Esophagus squamous epithelium (tissue), 5 donors: ENCODE results near the gene SF1. TPM values are rescaled to one million over a fixed set of nuclear protein-coding genes. Genes with fewer than 3 reads are reported as not detected.

Experiments
- DNase-seq: peaks from one replicate; lab custom pipeline; 2025; lab: John Stamatoyannopoulos, UW
- H3K27ac ChIP-seq, 4 donors: fragments of 200-600 bp; sonication (generic); one replicate each; pipeline ENCODE4 v1.5.1; 2016 to 2019; ENCODE audit warnings: mild to moderate bottlenecking in 1 of 4
- H3K27me3 ChIP-seq, 4 donors: fragments of 200-600 bp; sonication (generic); 1 replicate in 3 of 4; 2 replicates in 1 of 4; pipeline versions ENCODE4 v1.5.1 to v1.6.0; 2017 to 2021; ENCODE audit warnings: antibody characterized with exemption in 1 of 4
- H3K36me3 ChIP-seq, 3 donors: fragments of 200-600 bp; sonication (generic); one replicate each; pipeline ENCODE4 v1.5.1; 2016 to 2019
- H3K4me1 ChIP-seq, 3 donors: fragments of 200-600 bp; sonication (generic); one replicate each; pipeline ENCODE4 v1.5.1; 2017 to 2019
- H3K4me3 ChIP-seq, 4 donors: fragments of 200-600 bp; sonication (generic); 1 replicate in 3 of 4; 2 replicates in 1 of 4; pipeline ENCODE4 v1.5.1; 2016 to 2019; ENCODE audit warnings: mild to moderate bottlenecking in 2 of 4, moderate library complexity in 1 of 4
- H3K9me3 ChIP-seq, 3 donors: fragments of 200-600 bp; sonication (generic); one replicate each; pipeline ENCODE4 v1.5.1; 2016 to 2019
- POLR2A ChIP-seq, 4 donors: fragments of 450-650 bp; IDR thresholded peaks; one replicate each; pipeline ENCODE4 v1.6.1; 2017; ENCODE audit warnings: antibody characterized with exemption in 4 of 4, mild to moderate bottlenecking in 4 of 4, moderate library complexity in 3 of 4
- WGBS, 2 donors: methylation state at CpG; one replicate each; pipeline ENCODE4 v1.1.5; 2018; 5-methylcytosine and 5-hydroxymethylcytosine counted together
- intact Hi-C: fragments of 100-400 bp; cut with DNase I; formaldehyde crosslinking; loops from one replicate; pipeline ENCODE4 v1.15.0; 2022
- total RNA-seq, 4 donors: library from RNA; depleted of rRNA; stranded (reverse); fragments of >200 nt; gene quantifications; one replicate each; pipeline ENCODE4 v1.1.0, GENCODE V29; 2016
- TF ChIP-seq, protein P1 (sequence below), 6 experiments: fragments of 450-650 bp in 4 of 6; fragments of 200-600 bp in 2 of 6; sonication (generic) in 2 of 6; IDR thresholded peaks; one replicate each; pipeline ENCODE4 v1.5.1; 2016 to 2019; ENCODE audit warnings: antibody characterized with exemption in 6 of 6, mild to moderate bottlenecking in 4 of 6, moderate library complexity in 4 of 6
- donor health status: DM: yes; HTN: yes; CAD: no.

SF1 gene
- total RNA-seq, 4 donors from 2014 or later = 136 to 292 (median 223) TPM

DNA sequence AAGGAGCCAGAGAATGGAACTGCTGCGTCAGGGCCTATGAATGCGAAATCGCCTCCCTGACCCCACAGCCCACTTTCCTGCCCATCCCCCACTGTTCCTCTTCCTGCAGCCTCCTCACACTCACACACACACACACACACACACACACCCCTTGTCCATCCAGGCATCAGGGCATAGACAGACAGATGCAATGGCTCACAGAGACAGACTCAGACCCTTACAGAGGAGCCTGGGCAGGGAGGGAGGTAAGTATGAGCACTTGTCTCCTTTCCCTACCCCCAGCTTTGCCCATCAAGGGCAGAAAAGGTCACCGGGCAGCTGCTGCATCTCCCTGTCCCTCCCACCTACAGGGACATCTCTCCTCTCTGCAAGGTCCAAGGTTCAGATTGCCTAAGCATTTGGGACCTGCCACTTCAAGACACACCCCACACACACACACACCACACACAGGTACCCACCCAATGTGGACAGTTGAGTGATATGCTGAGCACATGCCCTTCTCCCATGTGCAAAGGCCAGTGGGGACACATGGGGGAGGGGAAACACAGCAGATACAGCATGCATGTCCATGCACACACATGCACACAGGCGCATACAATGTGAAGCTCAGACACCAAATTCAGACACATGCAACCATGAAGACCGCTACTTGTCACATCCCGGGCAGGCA lies 53.3 kb downstream of the SF1 start:
- TF ChIP-seq, protein P1, sequence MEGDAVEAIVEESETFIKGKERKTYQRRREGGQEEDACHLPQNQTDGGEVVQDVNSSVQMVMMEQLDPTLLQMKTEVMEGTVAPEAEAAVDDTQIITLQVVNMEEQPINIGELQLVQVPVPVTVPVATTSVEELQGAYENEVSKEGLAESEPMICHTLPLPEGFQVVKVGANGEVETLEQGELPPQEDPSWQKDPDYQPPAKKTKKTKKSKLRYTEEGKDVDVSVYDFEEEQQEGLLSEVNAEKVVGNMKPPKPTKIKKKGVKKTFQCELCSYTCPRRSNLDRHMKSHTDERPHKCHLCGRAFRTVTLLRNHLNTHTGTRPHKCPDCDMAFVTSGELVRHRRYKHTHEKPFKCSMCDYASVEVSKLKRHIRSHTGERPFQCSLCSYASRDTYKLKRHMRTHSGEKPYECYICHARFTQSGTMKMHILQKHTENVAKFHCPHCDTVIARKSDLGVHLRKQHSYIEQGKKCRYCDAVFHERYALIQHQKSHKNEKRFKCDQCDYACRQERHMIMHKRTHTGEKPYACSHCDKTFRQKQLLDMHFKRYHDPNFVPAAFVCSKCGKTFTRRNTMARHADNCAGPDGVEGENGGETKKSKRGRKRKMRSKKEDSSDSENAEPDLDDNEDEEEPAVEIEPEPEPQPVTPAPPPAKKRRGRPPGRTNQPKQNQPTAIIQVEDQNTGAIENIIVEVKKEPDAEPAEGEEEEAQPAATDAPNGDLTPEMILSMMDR (IDR thresholded peaks at IDR 0.05) = no peak
- no peak for TF ChIP-seq POLR2A (IDR thresholded peaks at IDR 0.05)

DNA sequence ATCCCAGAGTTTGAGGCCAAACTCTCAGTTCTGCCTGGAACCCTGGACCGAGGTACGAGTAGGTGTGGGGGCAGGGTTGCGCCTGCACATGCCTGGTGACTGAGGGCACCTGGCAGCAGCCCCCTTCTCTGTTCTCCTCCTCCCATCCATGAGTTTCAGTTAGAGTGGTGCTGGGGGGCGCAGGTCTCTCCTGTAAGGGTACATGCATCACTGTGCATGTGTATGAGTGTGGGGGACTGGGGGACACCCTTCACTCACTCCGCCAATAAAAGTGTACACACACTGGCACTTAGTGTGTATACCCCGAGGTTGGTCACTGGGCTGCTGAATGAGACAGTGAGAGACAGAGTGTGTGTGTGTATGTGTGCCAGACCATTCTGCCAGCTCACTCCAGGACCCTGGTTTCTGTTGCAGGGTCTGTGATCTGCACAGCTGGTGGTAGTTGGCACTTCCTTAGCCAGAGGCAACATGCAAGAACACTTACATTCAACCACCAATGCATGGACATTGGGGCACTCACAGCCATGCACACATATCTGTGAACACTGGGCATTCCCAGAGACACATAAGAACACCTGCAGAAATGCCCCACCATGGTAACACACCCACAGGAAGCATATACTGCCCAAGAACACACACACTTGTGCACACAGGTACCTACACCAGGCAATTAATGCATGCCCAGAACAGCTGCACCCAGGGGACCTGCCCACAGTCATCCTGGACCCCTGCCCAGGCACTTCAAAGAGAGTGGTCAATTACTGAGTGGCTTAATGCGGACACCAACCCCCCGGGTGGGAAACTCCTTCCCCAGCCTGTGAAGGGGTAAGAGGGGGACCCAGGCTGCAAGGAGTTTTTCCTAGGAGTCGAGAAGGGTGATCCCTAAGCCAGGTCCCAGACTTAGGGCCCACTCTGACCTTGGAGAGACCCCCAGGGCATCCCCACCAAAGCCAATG lies 54.2 kb downstream of the SF1 start:
- WGBS, 2 donors = 36 to 67% methylated on average over 6 to 7 of the region's 9 CpGs
- Histone ChIP-seq H3K4me3 (peak overlapping the region in 1 of 4 donors; percentile 88), H3K27me3 (peaks cover 0 to 52% (median 0%) of the 10 kb centered on the region in 4 donors), H3K27ac (no peak overlapping the region), H3K4me1 (peaks cover 0 to 12% (median 6%) of the 10 kb centered on the region in 3 donors), H3K36me3 (no peaks in the 10 kb centered on the region), H3K9me3 (no peaks in the 10 kb centered on the region)
- DNase-seq = no peak
- intact Hi-C loops = no loop called here
- no peak for TF ChIP-seq POLR2A (IDR thresholded peaks at IDR 0.05)
- TF ChIP-seq, protein P1 (IDR thresholded peaks at IDR 0.05) = no peak

More for the DNA sequence above, 53.3 kb downstream of the SF1 start:
- Histone ChIP-seq H3K27ac (no peak overlapping the region), H3K36me3 (no peaks in the 10 kb centered on the region), H3K4me1 (peaks cover 2 to 18% (median 6%) of the 10 kb centered on the region in 3 donors), H3K4me3 (no peak overlapping the region), H3K27me3 (peaks cover 0 to 51% (median 0%) of the 10 kb centered on the region in 4 donors), H3K9me3 (no peaks in the 10 kb centered on the region)
- no peak for DNase-seq
- WGBS, 2 donors = 67 to 71% methylated on average over 4 to 7 of the region's 7 CpGs
- intact Hi-C loops = no loop called here

DNA sequence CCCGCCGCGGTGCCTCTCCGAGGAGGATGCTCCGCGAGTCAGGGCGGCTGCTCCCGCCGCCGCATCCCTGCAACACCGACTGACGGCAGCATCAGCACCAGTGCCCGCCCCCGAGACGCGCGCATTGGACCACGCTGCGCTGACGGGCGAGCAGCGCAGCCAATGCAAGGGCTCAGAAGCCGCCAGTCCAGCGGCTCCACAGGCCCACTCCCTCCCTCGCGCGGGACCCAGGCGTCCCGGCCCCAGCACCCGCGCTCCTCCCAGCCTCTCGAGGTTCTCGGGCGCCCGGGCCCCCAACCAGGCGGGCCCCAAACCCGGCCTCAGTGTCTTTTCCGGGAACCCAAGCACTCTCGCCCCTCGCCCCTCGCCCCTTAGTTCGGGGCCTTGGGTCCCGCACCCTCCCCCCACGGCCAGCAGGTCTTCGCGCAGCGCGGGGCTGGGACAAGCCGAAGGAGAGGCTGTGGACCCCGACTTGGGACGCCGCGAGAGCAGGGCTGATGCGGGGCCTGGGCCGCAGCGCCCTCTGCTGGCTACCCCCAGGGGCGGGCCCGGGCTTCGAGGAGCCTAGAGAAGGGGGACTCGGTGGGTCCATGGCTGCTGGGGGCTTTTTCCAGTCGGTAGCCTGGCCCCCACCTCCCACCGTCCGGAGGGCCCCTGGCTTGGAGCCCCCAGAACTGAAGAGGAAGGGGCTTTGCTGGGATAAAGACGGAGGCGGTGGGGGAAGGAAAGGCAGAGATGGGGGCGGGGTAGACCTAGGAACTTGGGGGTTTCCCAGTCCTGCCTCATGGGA lies 55.0 kb downstream of the SF1 start, which contains the start of gene NRXN2:
Gene NRXN2 (minus strand): TSS at position 81 of the 790 bp plus-strand sequence. CDS start 9,498 bp downstream, outside the sequence.
- Histone ChIP-seq H3K4me3 (peak within 1 kb of the TSS; percentile 36 to 88 (median 54)), H3K4me1 (peaks cover 0 to 12% (median 6%) of the 10 kb centered on the region in 3 donors), H3K9me3 (no peaks in the 10 kb centered on the region), H3K36me3 (no peaks in the 10 kb centered on the region), H3K27me3 (peaks cover 0 to 61% (median 0%) of the 10 kb centered on the region in 4 donors), H3K27ac (peak within 1 kb of the TSS in 3 of 4 donors; percentile 34 to 77 (median 70))
- no peak for TF ChIP-seq POLR2A (IDR thresholded peaks at IDR 0.05)
- TF ChIP-seq, protein P1 (IDR thresholded peaks at IDR 0.05) = peak; percentile 76 to 94 (median 88)
- intact Hi-C loops = no loop called here
- 3% methylated on average over 12 of the region's 66 CpGs; no CpG with 5 or more reads in 1 of the 2 donors for WGBS, 2 donors
- DNase-seq = no peak

DNA sequence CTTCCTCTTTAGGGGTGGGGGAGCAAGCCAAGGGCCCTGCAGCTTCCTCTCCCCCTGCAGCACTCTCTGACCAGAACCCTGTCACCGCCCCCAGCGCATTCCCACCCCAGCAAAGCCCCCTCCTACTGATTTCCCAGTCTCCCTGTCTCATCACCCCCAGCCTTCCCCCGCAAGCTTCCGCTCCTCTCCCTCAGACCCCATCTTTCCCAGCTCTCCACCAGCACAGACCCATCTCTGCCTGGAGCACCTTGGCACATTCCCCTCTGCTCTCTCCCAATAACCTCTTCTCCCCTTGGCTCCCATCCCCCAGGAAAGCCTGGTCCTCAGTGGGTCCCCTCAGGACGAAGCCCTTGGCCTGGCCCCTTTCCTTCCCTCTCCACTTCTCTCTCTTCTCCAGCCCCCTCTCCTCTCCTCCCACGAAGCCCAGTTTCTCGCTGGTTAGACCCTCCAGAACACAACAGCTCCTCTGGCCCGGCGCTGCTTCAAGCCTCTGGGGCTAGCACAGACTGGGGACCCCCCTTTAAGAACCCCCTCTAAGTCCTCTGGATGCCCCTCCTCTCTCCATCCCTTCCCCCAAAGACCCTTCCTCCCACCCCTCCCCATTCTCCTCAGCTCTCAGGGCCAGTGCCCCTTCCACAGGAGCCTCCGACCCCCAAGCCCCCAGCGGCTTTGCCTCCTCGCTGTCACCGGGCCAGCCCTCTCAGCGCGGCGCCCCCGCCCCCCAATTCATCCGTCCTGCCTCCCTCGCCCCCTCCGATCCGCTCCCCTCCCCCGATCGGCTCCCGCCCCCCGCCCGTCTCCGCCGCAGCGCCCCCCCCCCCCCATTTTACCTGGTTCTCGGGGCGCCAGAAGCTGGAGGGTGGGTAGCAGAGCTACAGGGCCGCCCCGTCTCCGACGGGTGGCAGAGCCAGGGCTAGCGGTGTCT lies 55.9 kb downstream of the SF1 start:
- WGBS, 2 donors = 13 to 29% methylated on average over 8 to 12 of the region's 36 CpGs
- H3K4me1 ChIP-seq = peaks cover 0 to 12% (median 6%) of the 10 kb centered on the region in 3 donors
- peaks cover 0 to 70% (median under 1%) of the 10 kb centered on the region in 4 donors for H3K27me3 ChIP-seq
- no peaks in the 10 kb centered on the region for H3K9me3 ChIP-seq
- no peak for TF ChIP-seq POLR2A (IDR thresholded peaks at IDR 0.05)
- TF ChIP-seq, protein P1 (IDR thresholded peaks at IDR 0.05) = no peak
- DNase-seq = no peak
- H3K4me3 ChIP-seq = peak overlapping the region in 1 of 4 donors; percentile 88
- no peaks in the 10 kb centered on the region for H3K36me3 ChIP-seq
- no peak overlapping the region for H3K27ac ChIP-seq
- intact Hi-C loops = no loop called here
